Ishikawa (cell line): ENCODE data around the gene PROC.

Experiments
- CEBPB ChIP-seq: IDR thresholded peaks from 2 replicates; pipeline ENCODE4 v1.6.1; 2012
- EGR1 ChIP-seq: IDR thresholded peaks from 2 replicates; pipeline ENCODE4 v1.6.1; 2012
- EP300 ChIP-seq: IDR thresholded peaks from 2 replicates; pipeline ENCODE4 v1.6.1; 2012; ENCODE audit warnings: borderline replicate concordance
- FOXM1 ChIP-seq: IDR thresholded peaks from 2 replicates; pipeline ENCODE4 v1.6.1; 2012; ENCODE audit warnings: low read depth, borderline replicate concordance
- MAX ChIP-seq: IDR thresholded peaks from 2 replicates; pipeline ENCODE4 v1.6.1; 2012
- NFIC ChIP-seq: IDR thresholded peaks from 2 replicates; pipeline ENCODE4 v1.6.1; 2012
- RAD21 ChIP-seq: IDR thresholded peaks from 2 replicates; pipeline ENCODE4 v1.6.1; 2012; ENCODE audit warnings: low read depth
- TAF1 ChIP-seq: IDR thresholded peaks from 2 replicates; pipeline ENCODE4 v1.6.1; 2012; ENCODE audit warnings: low read depth, mild to moderate bottlenecking
- TCF12 ChIP-seq: IDR thresholded peaks from 2 replicates; pipeline ENCODE4 v1.6.1; 2012; ENCODE audit warnings: low read depth
- YY1 ChIP-seq: IDR thresholded peaks from 2 replicates; pipeline ENCODE4 v1.6.1; 2012; ENCODE audit warnings: low read depth
- ZBTB7A ChIP-seq: IDR thresholded peaks from 2 replicates; pipeline ENCODE4 v1.6.1; 2012; ENCODE audit warnings: low read depth
- TF ChIP-seq, protein P1 (sequence below): IDR thresholded peaks from 2 replicates; pipeline ENCODE4 v1.6.1; 2012; ENCODE audit warnings: low read depth, mild to moderate bottlenecking
- TF ChIP-seq, protein P2 (sequence below): IDR thresholded peaks from 2 replicates; pipeline ENCODE4 v1.6.1; 2012

- TF ChIP-seq TCF12 (no peak), MAX (no peak; the same call in 1 of the 2 replicates), EP300 (peak; percentile 43; the same call in 1 of the 2 replicates), NFIC (0 out of 2 replicates have a peak, but pooled peaks have one; percentile 14), RAD21 (no peak), ZBTB7A (no peak; the same call in 1 of the 2 replicates), YY1 (peak; percentile 79), FOXM1 (no peak), CEBPB (no peak), EGR1 (peak; percentile 81), TAF1 (peak; percentile 48)
- TF ChIP-seq, protein P1, sequence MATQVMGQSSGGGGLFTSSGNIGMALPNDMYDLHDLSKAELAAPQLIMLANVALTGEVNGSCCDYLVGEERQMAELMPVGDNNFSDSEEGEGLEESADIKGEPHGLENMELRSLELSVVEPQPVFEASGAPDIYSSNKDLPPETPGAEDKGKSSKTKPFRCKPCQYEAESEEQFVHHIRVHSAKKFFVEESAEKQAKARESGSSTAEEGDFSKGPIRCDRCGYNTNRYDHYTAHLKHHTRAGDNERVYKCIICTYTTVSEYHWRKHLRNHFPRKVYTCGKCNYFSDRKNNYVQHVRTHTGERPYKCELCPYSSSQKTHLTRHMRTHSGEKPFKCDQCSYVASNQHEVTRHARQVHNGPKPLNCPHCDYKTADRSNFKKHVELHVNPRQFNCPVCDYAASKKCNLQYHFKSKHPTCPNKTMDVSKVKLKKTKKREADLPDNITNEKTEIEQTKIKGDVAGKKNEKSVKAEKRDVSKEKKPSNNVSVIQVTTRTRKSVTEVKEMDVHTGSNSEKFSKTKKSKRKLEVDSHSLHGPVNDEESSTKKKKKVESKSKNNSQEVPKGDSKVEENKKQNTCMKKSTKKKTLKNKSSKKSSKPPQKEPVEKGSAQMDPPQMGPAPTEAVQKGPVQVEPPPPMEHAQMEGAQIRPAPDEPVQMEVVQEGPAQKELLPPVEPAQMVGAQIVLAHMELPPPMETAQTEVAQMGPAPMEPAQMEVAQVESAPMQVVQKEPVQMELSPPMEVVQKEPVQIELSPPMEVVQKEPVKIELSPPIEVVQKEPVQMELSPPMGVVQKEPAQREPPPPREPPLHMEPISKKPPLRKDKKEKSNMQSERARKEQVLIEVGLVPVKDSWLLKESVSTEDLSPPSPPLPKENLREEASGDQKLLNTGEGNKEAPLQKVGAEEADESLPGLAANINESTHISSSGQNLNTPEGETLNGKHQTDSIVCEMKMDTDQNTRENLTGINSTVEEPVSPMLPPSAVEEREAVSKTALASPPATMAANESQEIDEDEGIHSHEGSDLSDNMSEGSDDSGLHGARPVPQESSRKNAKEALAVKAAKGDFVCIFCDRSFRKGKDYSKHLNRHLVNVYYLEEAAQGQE = no peak
- TF ChIP-seq, protein P2, sequence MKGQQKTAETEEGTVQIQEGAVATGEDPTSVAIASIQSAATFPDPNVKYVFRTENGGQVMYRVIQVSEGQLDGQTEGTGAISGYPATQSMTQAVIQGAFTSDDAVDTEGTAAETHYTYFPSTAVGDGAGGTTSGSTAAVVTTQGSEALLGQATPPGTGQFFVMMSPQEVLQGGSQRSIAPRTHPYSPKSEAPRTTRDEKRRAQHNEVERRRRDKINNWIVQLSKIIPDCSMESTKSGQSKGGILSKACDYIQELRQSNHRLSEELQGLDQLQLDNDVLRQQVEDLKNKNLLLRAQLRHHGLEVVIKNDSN = 0 out of 2 replicates have a peak, but pooled peaks have one; percentile 16
Observed at GRCh38 chr2:127387655-127388422, 30.4 kb upstream of the PROC start, which contains the start of gene MAP3K2.
